K562 (cell line): ENCODE results near the gene A1BG. TPM values are rescaled to one million over a fixed set of nuclear protein-coding genes. Genes with fewer than 3 reads are reported as not detected.

Source experiments
- ATAC-seq: fragments of 200-7000 bp; cut with Tn5 transposase; 3 replicates; pipeline ENCODE4 v1.9.1; 2020; ENCODE audit warnings: moderate library complexity
- BruUV-seq: library from RNA; stranded (reverse); fragments of 400-500 nt; replicated peaks from 2 replicates; lab custom pipeline; 2021; lab: Mats Ljungman, UMichigan
- CTCF ChIA-PET: fragments of 300-600 bp; formaldehyde crosslinking; extraction: SDS; loops from one replicate; lab custom pipeline; 2021; ENCODE audit warnings: low intra/inter-chr PET ratio; lab: Yijun Ruan, JAX
- POLR2A ChIA-PET: fragments of 300-600, 350-650 bp; sonication (Branson Sonifier 250); formaldehyde crosslinking; extraction: SDS; loops from one replicate; lab custom pipeline; 2021; ENCODE audit warnings: antibody characterized with exemption, inconsistent platforms; lab: Yijun Ruan, JAX
- DNase-seq, 4 experiments: peaks; one replicate each; pipeline versions ENCODE4 v3.0.0 to v3.0.0-alpha.2; 2011 to 2018; ENCODE audit warnings: low spot score in 3 of 4, mixed read lengths in 3 of 4; ENCODE audit errors: extremely low read depth in 1 of 4
- FAIRE-seq: peaks from 2 replicates; lab custom pipeline; 2011; peaks lifted over from hg19 to GRCh38; lab: Jason Lieb, UNC
- H2AFZ ChIP-seq: 2 replicates; pipeline ENCODE4 v1.6.0; 2011; ENCODE audit warnings: low read depth, low read length, control low read depth, inconsistent platforms
- H3K27ac ChIP-seq: fragments of 200-600 bp; 3 replicates; pipeline ENCODE4 v1.8.0; 2011; ENCODE audit warnings: low read depth, mild to moderate bottlenecking, control low read depth, inconsistent platforms, low read length, moderate library complexity, mixed read lengths; ENCODE audit errors: extremely low read depth
- H3K27me3 ChIP-seq, 2 experiments: fragments of 300-600 bp in 1 of 2; 2 replicates in 1 of 2; 3 replicates in 1 of 2; pipeline versions ENCODE4 v1.6.0 to v1.8.0; 2011; ENCODE audit warnings: inconsistent platforms in 2 of 2, low read length in 2 of 2, mild to moderate bottlenecking in 1 of 2, mixed read lengths in 1 of 2, moderate library complexity in 1 of 2; ENCODE audit not compliant: control insufficient read depth in 2 of 2, insufficient read depth in 2 of 2
- H3K36me3 ChIP-seq: fragments of 300-600 bp; 3 replicates; pipeline ENCODE4 v1.8.0; 2011; ENCODE audit warnings: mild to moderate bottlenecking, low read length, inconsistent platforms; ENCODE audit not compliant: control insufficient read depth, insufficient read depth
- H3K4me1 ChIP-seq, 2 experiments: fragments of 200-600 bp in 1 of 2; replicated peaks in 1 of 2; 2 replicates in 1 of 2; 3 replicates in 1 of 2; pipeline versions ENCODE4 v1.5.1 to v1.8.0; 2011; ENCODE audit warnings: inconsistent platforms in 2 of 2, low read length in 2 of 2, mild to moderate bottlenecking in 1 of 2, mixed read lengths in 1 of 2, moderate library complexity in 1 of 2; ENCODE audit not compliant: control insufficient read depth in 2 of 2, insufficient read depth in 2 of 2
- H3K4me2 ChIP-seq: 2 replicates; pipeline ENCODE4 v1.6.1; 2011; ENCODE audit warnings: low read length, control low read depth, inconsistent platforms, mixed read lengths; ENCODE audit not compliant: insufficient read depth
- H3K4me3 ChIP-seq: fragments of 200-600 bp; sonication (generic), shearing (Covaris generic); 2 replicates; pipeline ENCODE4 v1.5.1; 2016; ENCODE audit warnings: control low read depth, inconsistent platforms
- H3K79me2 ChIP-seq: fragments of 200-600 bp; 3 replicates; pipeline ENCODE4 v1.8.0; 2011; ENCODE audit warnings: low read length, inconsistent platforms; ENCODE audit not compliant: control insufficient read depth, insufficient read depth
- H3K9ac ChIP-seq, 2 experiments: 2 replicates each; pipeline versions ENCODE4 v1.6.0 to v1.6.1; 2011; ENCODE audit warnings: low read depth in 2 of 2, low read length in 2 of 2, control low read depth in 1 of 2, inconsistent platforms in 1 of 2, mild to moderate bottlenecking in 1 of 2, mixed read lengths in 1 of 2; ENCODE audit not compliant: insufficient read depth in 1 of 2
- H3K9me1 ChIP-seq: one replicate; pipeline ENCODE4 v1.6.0; 2011; ENCODE audit warnings: inconsistent platforms, mild to moderate bottlenecking, low read length, moderate library complexity; ENCODE audit not compliant: control insufficient read depth, insufficient read depth
- H3K9me3 ChIP-seq: replicated peaks from 2 replicates; pipeline ENCODE4 v1.5.1; 2011; ENCODE audit warnings: low read depth, low read length, inconsistent platforms; ENCODE audit not compliant: control insufficient read depth, insufficient read depth
- H4K20me1 ChIP-seq: replicated peaks from 2 replicates; pipeline ENCODE4 v1.6.1; 2011; ENCODE audit warnings: low read length, inconsistent platforms, mixed read lengths; ENCODE audit not compliant: control insufficient read depth, insufficient read depth
- DIDO1 ChIP-seq: fragments of 450-650 bp; IDR thresholded peaks from 2 replicates; pipeline ENCODE4 v1.6.1; 2016; ENCODE audit warnings: low read depth, missing biosample characterization, missing genetic modification characterization
- ETV5 ChIP-seq: sonication (generic); formaldehyde crosslinking; IDR thresholded peaks from 2 replicates; pipeline ENCODE4 v1.4.0; 2020; ENCODE audit warnings: low read depth, mild to moderate bottlenecking, missing genetic modification reagents
- FOXM1 ChIP-seq, 2 experiments: fragments of 450-650 bp in 1 of 2; sonication (generic) in 1 of 2; formaldehyde crosslinking in 1 of 2; IDR thresholded peaks; 2 replicates each; pipeline versions ENCODE4 v1.6.1 to v1.9.0; 2017 to 2022; ENCODE audit warnings: low read depth in 2 of 2, mild to moderate bottlenecking in 2 of 2, missing genetic modification reagents in 1 of 2, moderate library complexity in 1 of 2
- HDAC3 ChIP-seq: fragments of 450-650 bp; IDR thresholded peaks from 2 replicates; pipeline ENCODE4 v1.6.1; 2018; ENCODE audit warnings: borderline replicate concordance, mild to moderate bottlenecking, moderate library complexity; ENCODE audit not compliant: partially characterized antibody
- HDAC8 ChIP-seq: fragments of 450-650 bp; IDR thresholded peaks from 2 replicates; pipeline ENCODE4 v1.6.1; 2016; ENCODE audit warnings: mild to moderate bottlenecking, missing genetic modification characterization, moderate library complexity, missing compliant biosample characterization
- KAT7 ChIP-seq: sonication (generic); formaldehyde crosslinking; IDR thresholded peaks from 2 replicates; pipeline ENCODE4 v1.8.0; 2022; ENCODE audit warnings: missing genetic modification reagents, mild to moderate bottlenecking, borderline replicate concordance
- NFIC ChIP-seq: fragments of 450-650 bp; IDR thresholded peaks from 2 replicates; pipeline ENCODE4 v1.6.1; 2017; ENCODE audit warnings: mild to moderate bottlenecking, inconsistent platforms
- PRPF4 ChIP-seq: fragments of 200-400 bp; formaldehyde crosslinking; IDR thresholded peaks from one replicate; pipeline ENCODE4 v1.6.1; 2017; ENCODE audit warnings: low read length, low read depth, mild to moderate bottlenecking; ENCODE audit not compliant: insufficient read depth, poor library complexity, severe bottlenecking
- ZNF121 ChIP-seq: sonication (generic); formaldehyde crosslinking; conservative IDR thresholded peaks from 2 replicates; pipeline ENCODE4 v1.8.0; 2022; ENCODE audit warnings: missing genetic modification reagents
- ZNF232 ChIP-seq: sonication (generic); formaldehyde crosslinking; IDR thresholded peaks from 2 replicates; pipeline ENCODE4 v1.8.0; 2022; ENCODE audit warnings: mild to moderate bottlenecking, missing genetic modification reagents
- WGBS: fragments of 100-300 bp; shearing (Covaris generic); methylation state at CpG from one replicate; pipeline ENCODE4 v1.1.6; 2016; ENCODE audit warnings: low coverage, mixed read lengths; ENCODE audit not compliant: insufficient coverage; ENCODE audit errors: missing lambda C conversion rate; 5-methylcytosine and 5-hydroxymethylcytosine counted together
- in situ Hi-C: fragments of 300-500 bp; cut with MboI; formaldehyde crosslinking; loops from 4 replicates; pipeline ENCODE4 v1.15.0; 2018; ENCODE audit warnings: inconsistent platforms, mixed read lengths
- intact Hi-C: fragments of 100-400 bp; cut with micrococcal nuclease; formaldehyde crosslinking; loops from 2 replicates; pipeline ENCODE4 v1.14.2; 2022
- polyA plus RNA-seq, 8 experiments: library from polyadenylated mRNA; depleted of rRNA in 4 of 8; stranded (reverse) in 5 of 8; unstranded in 3 of 8; fragments of >200 nt; fragmentation: Nextera tagmentation in 2 of 8; fragmentation: Illumina TruSeq in 1 of 8; extraction: Ambion mirVana in 2 of 8; extraction: Trizol in 1 of 8; gene quantifications; 2 replicates each; pipeline versions ENCODE4 v1.2.1 to v1.2.3, GENCODE V29; 2011 to 2014; ENCODE audit warnings: inconsistent platforms in 1 of 8, missing spikeins in 1 of 8
- total RNA-seq, 7 experiments: library from RNA; depleted of rRNA in 6 of 7; stranded (reverse); fragments of >200 nt in 6 of 7; fragmentation: Illumina TruSeq in 2 of 7; extraction: Trizol in 2 of 7; gene quantifications; 2 replicates each; pipeline versions ENCODE4 v1.2.1 to v1.2.3, GENCODE V29; 2011 to 2021; ENCODE audit warnings: low replicate concordance in 1 of 7
- TF ChIP-seq, protein P1 (sequence below): sonication (generic); formaldehyde crosslinking; IDR thresholded peaks from 2 replicates; pipeline ENCODE4 v1.4.0; 2020; ENCODE audit warnings: mild to moderate bottlenecking, missing genetic modification reagents

The A1BG gene
- total and polyA plus RNA-seq, 9 of the 15 experiments (the other 6 are each of a cell fraction or from before 2014, with no cell fraction given), result 0.10 to 19.8 (median 2.6) TPM

DNA sequence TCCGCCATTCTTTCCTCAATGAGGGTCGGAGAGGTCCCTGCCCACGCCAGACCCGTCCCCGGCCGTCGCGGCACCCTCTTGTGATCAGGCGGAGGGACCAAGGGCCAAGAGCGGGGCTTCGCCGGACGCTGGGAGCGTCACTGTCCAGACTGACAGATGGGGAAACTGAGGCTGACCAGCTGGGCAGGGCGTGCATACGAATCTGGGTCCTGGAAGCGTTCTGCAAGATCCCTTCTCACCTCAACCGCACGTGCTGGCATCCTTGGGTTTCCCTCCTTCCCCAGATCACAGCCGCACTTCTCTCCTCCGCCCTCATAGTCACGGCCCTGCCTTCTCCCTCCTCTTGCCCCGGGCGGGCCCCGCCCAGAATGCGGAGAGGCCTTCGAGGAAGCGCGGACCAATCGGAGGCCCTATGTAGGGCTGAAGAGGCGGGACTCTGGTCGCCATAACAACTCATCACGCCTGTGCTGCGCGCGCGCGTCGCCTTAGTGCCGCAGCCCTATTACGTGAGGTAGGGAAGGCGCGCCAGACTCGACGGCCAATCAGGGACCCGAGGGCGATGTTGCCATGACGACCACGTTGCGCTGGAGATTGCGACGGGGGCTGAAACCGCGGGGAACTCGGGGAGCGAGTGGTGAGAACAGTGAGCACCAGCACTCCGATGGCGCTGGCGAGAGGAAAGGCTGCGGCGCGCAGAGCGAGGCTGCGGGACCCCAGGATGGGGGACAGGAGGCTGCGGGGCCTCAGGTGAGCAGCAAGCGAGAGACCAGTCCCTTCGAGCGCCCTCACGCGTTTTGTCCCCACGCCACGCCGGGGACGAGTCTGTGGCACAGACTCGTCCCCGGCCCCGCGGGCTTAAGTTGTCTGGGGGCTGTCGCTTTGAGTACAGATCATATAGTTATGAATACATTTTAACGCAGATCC is 47.9 kb upstream of the A1BG start:
- Histone ChIP-seq H3K4me2 (peak overlapping the region; percentile 85), H3K9ac (peak overlapping the region; percentile 70 to 91), H3K36me3 (no peaks in the 10 kb centered on the region), H3K4me3 (peak overlapping the region; percentile 72), H3K4me1 (peaks cover 26 to 56% of the 10 kb centered on the region in 2 experiments), H2AFZ (peak overlapping the region; percentile 90), H3K9me1 (no peaks in the 10 kb centered on the region), H3K27ac (peak overlapping the region; percentile 70), H3K9me3 (no peaks in the 10 kb centered on the region), H4K20me1 (no peaks in the 10 kb centered on the region), H3K79me2 (peaks cover 24% of the 10 kb centered on the region), H3K27me3 (no peaks in the 10 kb centered on the region)
- intact Hi-C loops (loop anchor here (2.0 to 10.0 kb wide), 2 partner anchors 176 to 218 kb away; partner anchors contain the start of genes ZNF274 and ZNF544), in situ Hi-C loops (no loop called here)
- under 1% methylated on average over 69 of the region's 80 CpGs for WGBS
- POLR2A ChIA-PET, result interaction anchor here (1.0 to 1.6 kb wide), 2 partner anchors 10 to 13 kb away, joined by 3 to 8 read pairs; no protein-coding TSS in a partner anchor
- peak; percentile 97 for ATAC-seq
- FAIRE-seq, result peak; percentile 100
- BruUV-seq, result TSS peak; percentile 61
- DNase-seq, result peak; percentile 97 to 100 (median 98)
- CTCF ChIA-PET, result no interaction called here
- no peak for TF ChIP-seq DIDO1 (tag)
- TF ChIP-seq KAT7 (CRISPR knock-in tag), result no peak
- TF ChIP-seq ZNF232 (CRISPR knock-in tag), result no peak
- TF ChIP-seq ETV5 (CRISPR knock-in tag), result no peak
- peak; percentile 27; the same call in 1 of the 2 replicates for TF ChIP-seq NFIC
- no peak for TF ChIP-seq HDAC8 (tag)
- peak; percentile 17 for TF ChIP-seq PRPF4
- TF ChIP-seq HDAC3, result no peak
- no peak for TF ChIP-seq ZNF121
- TF ChIP-seq FOXM1 (IDR thresholded peaks at IDR 0.05; ENCODE audit: low read depth), result no peak
- no peak for TF ChIP-seq FOXM1 (CRISPR knock-in tag; IDR thresholded peaks at IDR 0.05; ENCODE audit: low read depth)
- TF ChIP-seq, protein P1, sequence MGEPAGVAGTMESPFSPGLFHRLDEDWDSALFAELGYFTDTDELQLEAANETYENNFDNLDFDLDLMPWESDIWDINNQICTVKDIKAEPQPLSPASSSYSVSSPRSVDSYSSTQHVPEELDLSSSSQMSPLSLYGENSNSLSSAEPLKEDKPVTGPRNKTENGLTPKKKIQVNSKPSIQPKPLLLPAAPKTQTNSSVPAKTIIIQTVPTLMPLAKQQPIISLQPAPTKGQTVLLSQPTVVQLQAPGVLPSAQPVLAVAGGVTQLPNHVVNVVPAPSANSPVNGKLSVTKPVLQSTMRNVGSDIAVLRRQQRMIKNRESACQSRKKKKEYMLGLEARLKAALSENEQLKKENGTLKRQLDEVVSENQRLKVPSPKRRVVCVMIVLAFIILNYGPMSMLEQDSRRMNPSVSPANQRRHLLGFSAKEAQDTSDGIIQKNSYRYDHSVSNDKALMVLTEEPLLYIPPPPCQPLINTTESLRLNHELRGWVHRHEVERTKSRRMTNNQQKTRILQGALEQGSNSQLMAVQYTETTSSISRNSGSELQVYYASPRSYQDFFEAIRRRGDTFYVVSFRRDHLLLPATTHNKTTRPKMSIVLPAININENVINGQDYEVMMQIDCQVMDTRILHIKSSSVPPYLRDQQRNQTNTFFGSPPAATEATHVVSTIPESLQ (CRISPR knock-in tag), result no peak
